Spleen (tissue), 7 donors: ENCODE data around the gene LRRC8B.

Experiments
- CTCF ChIP-seq, 11 experiments: fragments of 200-600 bp in 7 of 11; fragments of 450-650 bp in 4 of 11; sonication (generic) in 4 of 11; IDR thresholded peaks in 8 of 11; conservative IDR thresholded peaks in 3 of 11; 1 replicate in 7 of 11; 2 replicates in 4 of 11; pipeline versions ENCODE4 v1.4.0 to v1.8.0; 2016 to 2021; ENCODE audit warnings: antibody characterized with exemption in 11 of 11, inconsistent platforms in 4 of 11, mild to moderate bottlenecking in 1 of 11
- POLR2AphosphoS5 ChIP-seq, 3 donors: sonication (generic); formaldehyde crosslinking; IDR thresholded peaks; one replicate each; pipeline ENCODE4 v1.5.1; 2017; ENCODE audit warnings: antibody characterized with exemption in 3 of 3
- donor health status: DM: no; HTN: no; CAD: no; lungs with moderate emphysema.
- donor health status: DM: no; HTN: no; CAD: no.
- donor health status: DM: no; HTN: no; CAD: no.

GRCh38 chr1:89616844-89617627, 92.4 kb downstream of the LRRC8B start:
- TF ChIP-seq POLR2AphosphoS5 (IDR thresholded peaks at IDR 0.05) (no peak), CTCF (IDR thresholded peaks at IDR 0.05 in 8 of 11, conservative IDR thresholded peaks at IDR 0.05 in 3 of 11) (no peak)
